Stimulated activated CD4-positive, alpha-beta T cell treated with anti-CD3 and anti-CD28 coated beads, Interleukin-2, amount 100 ng/mL, for 48 hours (primary cell): ENCODE measurements around the gene ECHDC3.
"Not testable (repeated sequence)": the region's sequence is repeated elsewhere in the genome, so short reads cannot be mapped to it uniquely, and the experiment has no call there.

Experiments
- DNase-seq, 2 donors: peaks; one replicate each; pipeline ENCODE4 v3.0.0-alpha.2; 2020

ECHDC3 gene

GRCh38 chr10:11742009-11742778 is at the start of gene ECHDC3:
TSS of gene ECHDC3 (plus strand) at chr10:11742382. CDS start at chr10:11742577, 195 bp downstream.
- DNase-seq, result peak; percentile 20 to 43

DNA sequence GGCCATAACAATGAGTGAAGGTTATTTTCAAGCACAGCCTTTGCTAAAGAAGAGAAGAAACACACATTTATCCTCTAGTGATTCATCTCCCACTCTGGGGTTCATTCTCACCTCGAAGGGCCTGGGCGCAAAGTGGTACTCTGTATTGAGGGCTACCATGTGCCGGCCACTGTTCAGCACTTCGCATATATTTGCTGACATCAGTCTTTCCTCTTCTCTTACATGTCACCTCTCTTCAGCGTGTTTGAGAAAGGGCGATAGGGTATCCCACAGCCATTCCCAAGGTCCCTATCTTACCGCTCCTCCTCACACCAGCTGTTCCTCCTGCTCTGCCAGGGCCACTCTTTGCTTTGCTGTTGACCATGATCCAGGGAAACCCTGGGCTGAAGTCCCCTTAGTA is 48.8 kb upstream of the ECHDC3 start:
- DNase-seq, result no peak

DNA sequence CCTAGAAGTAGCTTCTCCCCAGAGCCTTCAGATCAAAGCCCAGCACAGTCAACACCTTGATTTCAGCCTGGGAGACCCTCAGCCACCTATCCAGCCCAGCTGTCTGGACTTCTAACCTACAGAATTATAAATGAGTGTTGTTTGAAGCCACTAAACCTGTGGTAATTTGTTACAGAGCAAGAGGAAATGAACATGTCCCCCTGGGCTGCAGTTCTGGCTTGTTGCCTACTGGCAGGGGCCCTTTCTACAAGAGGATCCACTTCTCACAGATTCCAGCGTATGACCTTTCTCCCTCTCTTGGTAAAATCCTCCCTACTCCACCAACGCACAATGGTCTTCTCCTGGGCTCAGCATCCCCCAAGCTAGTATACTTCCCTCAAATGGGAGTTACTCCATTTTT is 46.4 kb upstream of the ECHDC3 start:
- DNase-seq, result no peak

DNA sequence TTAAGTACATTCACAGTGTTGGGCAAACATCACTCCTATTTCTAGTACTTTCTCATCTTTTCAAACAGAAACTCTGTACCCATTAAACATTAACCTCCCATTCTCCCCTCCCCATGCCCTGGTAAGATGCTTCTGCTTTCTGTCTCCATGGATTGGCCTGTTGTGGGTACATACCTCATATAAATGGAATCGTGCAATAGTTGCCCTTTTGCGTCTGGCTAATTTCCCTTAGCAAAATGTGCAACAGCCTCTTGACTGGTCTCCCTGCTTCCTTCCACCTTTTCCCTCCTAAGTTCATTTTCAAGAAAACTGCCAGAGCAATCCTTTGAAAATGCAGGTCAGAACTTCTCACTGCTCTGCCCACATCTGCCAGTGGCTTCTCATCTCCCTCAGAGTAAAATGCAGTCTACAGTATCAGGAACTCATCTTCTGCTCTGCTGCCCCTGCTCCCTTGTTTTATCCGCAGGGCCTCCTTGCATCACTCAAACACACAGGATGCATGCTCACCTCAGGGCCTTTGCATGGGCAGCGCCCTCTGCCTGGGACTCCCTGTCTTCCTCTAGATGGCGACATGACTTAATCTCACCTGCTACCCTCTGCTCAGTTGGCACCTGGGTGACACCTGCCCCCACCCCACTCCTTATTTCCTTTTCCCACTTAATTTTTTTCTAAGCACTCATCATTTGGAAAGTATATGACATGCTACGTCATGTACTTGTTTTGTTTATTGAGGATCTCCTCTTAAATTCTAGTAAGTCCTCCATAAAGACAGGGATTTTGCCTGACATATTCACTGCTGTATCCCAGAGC is 44.3 kb upstream of the ECHDC3 start:
- DNase-seq, result no peak

- DNase-seq, result no peak
These were observed 43.3 kb upstream of the ECHDC3 start for GRCh38 chr10:11698691-11699549.

DNA sequence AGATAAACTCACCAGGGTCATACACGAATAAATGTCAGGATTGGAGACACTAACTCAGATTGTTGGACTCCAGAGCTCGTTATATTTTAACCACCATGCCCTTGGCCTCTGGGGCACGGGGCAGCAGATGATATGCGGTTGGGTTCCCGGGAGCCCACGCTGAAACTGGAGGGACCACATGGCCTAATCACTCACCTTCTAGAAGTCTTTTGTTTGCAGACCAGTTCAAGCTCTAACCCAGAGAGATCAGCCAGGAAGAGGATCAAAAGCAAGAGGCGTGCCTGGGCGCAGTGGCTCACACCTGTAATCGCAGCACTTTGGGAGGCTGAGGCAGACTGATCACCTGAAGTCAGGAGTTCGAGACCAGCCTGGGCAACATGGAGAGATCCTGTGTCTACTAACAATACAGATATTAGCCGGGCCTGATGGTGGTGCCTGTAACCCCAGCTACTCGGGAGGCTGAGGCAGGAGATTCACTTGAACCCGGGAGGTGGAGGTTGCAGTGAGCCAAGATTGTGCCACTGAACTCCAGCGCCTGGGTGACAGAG is 42.6 kb upstream of the ECHDC3 start:
- DNase-seq, result no peak

- no peak for DNase-seq
These were observed 41.6 kb upstream of the ECHDC3 start for GRCh38 chr10:11700539-11700938.

- DNase-seq, result no peak
These were observed 40.6 kb upstream of the ECHDC3 start for GRCh38 chr10:11701451-11702095.

- DNase-seq, result no peak
These were observed 39.9 kb upstream of the ECHDC3 start for GRCh38 chr10:11702264-11702663.

- no peak for DNase-seq
These were observed 38.1 kb upstream of the ECHDC3 start for GRCh38 chr10:11704092-11704491.

DNA sequence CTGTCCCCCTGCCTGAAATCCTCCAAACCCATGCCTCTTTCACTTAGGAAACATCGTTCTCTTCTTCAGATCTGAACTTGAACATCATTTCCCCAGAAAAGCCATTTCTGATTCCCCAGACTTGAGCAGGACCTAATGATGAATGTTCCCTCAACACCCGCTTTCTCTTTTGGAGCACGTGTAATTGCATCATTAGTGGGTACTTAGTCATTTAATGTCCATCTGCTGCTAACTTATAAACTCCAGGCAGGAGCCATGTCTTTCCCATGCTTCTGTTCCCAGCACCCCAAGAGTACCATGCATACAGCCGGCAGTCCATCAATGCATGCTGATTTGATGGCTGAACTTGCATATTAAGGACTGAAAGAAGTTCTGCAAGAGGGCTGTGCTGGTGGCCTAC is 36.5 kb upstream of the ECHDC3 start:
- DNase-seq, result no peak

GRCh38 chr10:11706895-11707567 is 35.2 kb upstream of the ECHDC3 start:
- DNase-seq, result no peak

DNA sequence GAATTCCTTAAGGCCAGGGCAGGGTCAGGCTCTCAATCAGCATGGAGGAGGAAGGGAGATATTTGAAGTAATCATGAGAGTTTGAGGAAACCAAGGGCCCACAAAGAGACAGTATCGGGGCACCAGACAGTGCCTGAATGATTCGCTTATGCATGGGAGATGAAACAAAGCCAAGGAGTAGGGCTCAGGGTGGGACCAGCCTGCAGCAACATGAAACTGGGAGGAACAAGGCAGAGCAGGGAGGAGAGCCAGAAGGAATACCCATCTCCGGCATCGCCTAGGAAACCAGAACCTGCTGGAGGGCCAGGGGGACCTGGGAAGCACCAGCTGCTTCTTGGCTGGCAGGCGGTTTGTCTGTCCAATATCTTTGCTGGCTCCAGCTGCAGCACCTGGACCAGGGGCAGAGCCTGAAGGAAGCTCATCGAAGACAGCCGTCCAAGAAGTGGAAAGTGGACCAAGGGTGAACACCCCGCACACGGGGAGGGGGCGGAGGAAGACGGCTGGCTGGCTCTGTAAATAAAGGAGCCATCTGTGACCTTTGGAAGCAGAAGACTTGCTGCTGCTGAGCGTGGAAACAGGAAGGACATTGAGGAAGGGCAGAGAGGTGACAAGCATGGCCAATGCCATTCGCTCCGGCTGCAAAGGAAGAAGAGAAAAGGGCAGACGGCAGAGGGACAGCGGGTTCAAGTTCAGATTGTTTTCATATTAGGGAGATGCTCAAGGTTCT is 34.4 kb upstream of the ECHDC3 start:
- no peak for DNase-seq

- not testable (repeated sequence) for DNase-seq
These were observed 33.4 kb upstream of the ECHDC3 start for GRCh38 chr10:11708801-11709200.

DNA sequence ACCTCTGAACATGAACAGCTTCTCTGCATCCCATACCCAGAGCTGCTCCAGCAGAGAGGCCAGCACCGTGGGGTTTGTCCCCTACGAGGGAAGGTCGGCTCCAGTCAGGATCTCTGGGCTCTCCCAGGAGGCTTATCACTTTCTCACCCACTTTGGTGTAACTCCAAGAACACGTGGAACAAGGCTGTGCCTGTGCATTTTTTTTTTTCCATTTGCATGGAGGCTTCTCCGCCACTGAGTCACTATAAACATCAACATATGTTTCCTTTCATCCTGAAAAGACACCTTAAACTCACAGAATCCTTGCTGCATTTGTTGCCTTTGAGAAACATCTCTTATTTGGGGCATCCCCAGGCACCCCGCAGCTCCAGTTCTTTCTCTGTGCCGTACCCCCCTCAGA is 29.4 kb upstream of the ECHDC3 start:
- no peak for DNase-seq

- DNase-seq, result no peak
These were observed 28.9 kb upstream of the ECHDC3 start for GRCh38 chr10:11713186-11713743.

GRCh38 chr10:11713963-11714362 is 28.2 kb upstream of the ECHDC3 start:
- DNase-seq, result no peak

DNA sequence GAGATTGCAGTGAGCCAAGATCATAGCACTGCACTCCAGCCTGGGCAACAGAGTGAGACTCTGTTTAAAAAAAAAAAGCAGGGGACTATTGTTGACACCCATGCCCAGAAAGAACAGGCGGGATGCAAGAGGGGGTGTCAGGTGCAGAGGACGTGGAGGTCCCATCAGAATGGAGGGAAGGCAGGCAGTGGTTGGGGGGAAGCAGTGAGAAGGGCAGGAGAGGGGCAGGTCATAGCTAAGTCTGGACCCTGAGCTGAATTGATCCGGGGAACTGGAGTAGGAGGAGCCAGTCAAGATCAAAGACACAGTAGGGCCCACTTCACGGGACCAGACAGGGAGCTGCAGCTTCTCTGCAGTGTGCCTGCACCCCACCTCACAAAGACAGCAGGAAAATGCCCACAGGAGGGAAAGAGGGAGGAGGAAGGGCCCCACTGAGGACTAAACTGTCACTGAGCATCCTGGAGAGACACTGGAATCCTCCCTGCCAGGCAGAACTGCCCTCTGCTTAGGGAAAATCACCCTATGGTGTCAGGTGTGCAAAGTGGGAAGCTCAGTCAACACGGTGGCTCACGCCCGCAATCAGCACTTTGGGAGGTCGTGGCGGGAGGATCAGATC is 27.3 kb upstream of the ECHDC3 start:
- no peak for DNase-seq

DNA sequence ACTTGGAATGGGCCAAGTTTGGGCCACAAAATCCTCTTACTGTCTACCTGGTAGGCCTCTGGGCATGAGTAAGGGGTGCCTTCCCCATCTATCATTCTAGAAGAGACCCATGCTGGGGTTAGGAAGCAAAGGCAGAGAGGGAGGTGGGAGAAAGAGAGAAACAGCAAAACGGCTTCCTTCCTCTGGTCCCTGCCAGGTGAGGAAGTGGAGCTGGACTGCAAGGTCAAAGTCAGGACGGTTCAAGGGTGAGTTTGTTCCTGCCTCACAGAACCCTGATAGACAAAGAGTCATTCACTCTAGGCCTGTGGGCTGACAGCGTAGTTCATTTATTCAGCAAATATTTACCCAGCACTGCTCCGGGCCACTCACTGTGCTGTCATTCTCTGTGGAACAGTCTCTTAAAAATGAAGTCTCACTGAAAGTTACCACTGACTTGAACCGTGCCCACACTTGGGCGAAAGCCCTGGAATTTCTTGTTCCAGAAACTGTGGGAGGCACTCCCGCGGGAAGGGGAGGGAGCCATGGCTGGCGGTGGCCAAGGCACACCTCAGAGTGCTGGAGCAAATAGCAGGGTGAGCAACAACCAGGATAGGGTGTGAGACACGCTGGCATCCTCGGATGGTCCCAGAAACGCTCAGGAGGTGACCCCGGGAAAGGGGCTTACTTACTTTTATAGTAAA is 26.2 kb upstream of the ECHDC3 start:
- no peak for DNase-seq

GRCh38 chr10:11716686-11717085 is 25.5 kb upstream of the ECHDC3 start:
- DNase-seq, result no peak
